ENCODE data around the gene LANCL3. TPM values are rescaled to one million over a fixed set of nuclear protein-coding genes. Genes with fewer than 3 reads are reported as not detected.

The LANCL3 gene
- total and polyA plus RNA-seq, 7 donors, result 0.01 to 0.30 (median 0.06) TPM

- ATAC-seq, result no peak
- Histone ChIP-seq H3K4me3 (no peak overlapping the region), H3K27ac (no peak overlapping the region), H3K4me1 (no peaks in the 10 kb centered on the region), H3K36me3 (ENCODE audit: insufficient read depth in 1 of 2, low read depth in 1 of 2) (no peaks in the 10 kb centered on the region), H3K9me3 (no peaks in the 10 kb centered on the region), H3K27me3 (ENCODE audit: insufficient read depth in 3 of 3, low read length in 2 of 3) (no peaks in the 10 kb centered on the region)
- DNase-seq, result no peak
- no peak for TF ChIP-seq CTCF (IDR thresholded peaks at IDR 0.05)
- intact Hi-C loops (cut with DNase I), result no loop called here
Observed at GRCh38 chrX:37666516-37666915, 95.1 kb downstream of the LANCL3 start.

GRCh38 chrX:37667141-37667540, 95.7 kb downstream of the LANCL3 start:
- Histone ChIP-seq H3K27me3 (ENCODE audit: insufficient read depth in 3 of 3, low read length in 2 of 3) (no peaks in the 10 kb centered on the region), H3K4me3 (no peak overlapping the region), H3K36me3 (ENCODE audit: insufficient read depth in 1 of 2, low read depth in 1 of 2) (no peaks in the 10 kb centered on the region), H3K9me3 (no peaks in the 10 kb centered on the region), H3K27ac (no peak overlapping the region), H3K4me1 (no peaks in the 10 kb centered on the region)
- intact Hi-C loops (cut with DNase I), result no loop called here
- DNase-seq, result no peak
- no peak for TF ChIP-seq CTCF (IDR thresholded peaks at IDR 0.05)
- no peak for ATAC-seq
- WGBS, 3 donors, result 77 to 91% (median 82%) methylated on average over 6 of the region's 6 CpGs

GRCh38 chrX:37672563-37672962, 101.1 kb downstream of the LANCL3 start:
- H3K4me1 ChIP-seq, result no peaks in the 10 kb centered on the region
- no peak overlapping the region for H3K4me3 ChIP-seq
- peaks cover 0 to 6% (median 0%) of the 10 kb centered on the region in 3 donors for H3K27me3 ChIP-seq (ENCODE audit: insufficient read depth in 3 of 3, low read length in 2 of 3)
- no peak for TF ChIP-seq CTCF (IDR thresholded peaks at IDR 0.05)
- DNase-seq, result no peak
- 47 to 72% (median 57%) methylated on average over 4 of the region's 4 CpGs for WGBS, 3 donors
- H3K27ac ChIP-seq, result no peak overlapping the region
- ATAC-seq, result no peak
- no peaks in the 10 kb centered on the region for H3K9me3 ChIP-seq
- intact Hi-C loops (cut with DNase I), result no loop called here
- H3K36me3 ChIP-seq (ENCODE audit: insufficient read depth in 1 of 2, low read depth in 1 of 2), result no peaks in the 10 kb centered on the region

- no peak for ATAC-seq
- H3K9me3 ChIP-seq, result no peaks in the 10 kb centered on the region
- H3K4me1 ChIP-seq, result no peaks in the 10 kb centered on the region
- no peak overlapping the region for H3K4me3 ChIP-seq
- intact Hi-C loops (cut with DNase I), result no loop called here
- no peak overlapping the region for H3K27ac ChIP-seq
- no peak for DNase-seq
- TF ChIP-seq CTCF (IDR thresholded peaks at IDR 0.05), result no peak
- no peaks in the 10 kb centered on the region for H3K36me3 ChIP-seq (ENCODE audit: insufficient read depth in 1 of 2, low read depth in 1 of 2)
- peaks cover 0 to 6% (median 0%) of the 10 kb centered on the region in 3 donors for H3K27me3 ChIP-seq (ENCODE audit: insufficient read depth in 3 of 3, low read length in 2 of 3)
Observed at GRCh38 chrX:37676811-37677210, 105.3 kb downstream of the LANCL3 start.

- Histone ChIP-seq H3K4me1 (no peaks in the 10 kb centered on the region), H3K4me3 (no peak overlapping the region), H3K27ac (no peak overlapping the region), H3K36me3 (ENCODE audit: insufficient read depth in 1 of 2, low read depth in 1 of 2) (no peaks in the 10 kb centered on the region), H3K27me3 (ENCODE audit: insufficient read depth in 3 of 3, low read length in 2 of 3) (peaks cover 0 to 6% (median 0%) of the 10 kb centered on the region in 3 donors), H3K9me3 (no peaks in the 10 kb centered on the region)
- no peak for ATAC-seq
- 25 to 78% (median 75%) methylated on average over 1 of the region's 1 CpG for WGBS, 3 donors
- no peak for DNase-seq
- intact Hi-C loops (cut with DNase I), result no loop called here
- TF ChIP-seq CTCF (IDR thresholded peaks at IDR 0.05), result no peak
Observed at GRCh38 chrX:37677243-37677642, 105.8 kb downstream of the LANCL3 start.
